Ectodermal cell (in vitro differentiated cells): Measurements from ENCODE around the gene TMC4.
"Not testable (repeated sequence)": the region's sequence is repeated elsewhere in the genome, so short reads cannot be mapped to it uniquely, and the experiment has no call there.

Experiments used
- H3K27ac ChIP-seq: 2 replicates; pipeline ENCODE4 v1.7.0; 2013; ENCODE audit warnings: mild to moderate bottlenecking, low read depth, low read length; ENCODE audit not compliant: insufficient read depth, poor library complexity, severe bottlenecking
- H3K27me3 ChIP-seq: 2 replicates; pipeline ENCODE4 v1.7.0; 2013; ENCODE audit warnings: mild to moderate bottlenecking, low read length; ENCODE audit not compliant: insufficient read depth, control insufficient read depth, poor library complexity, severe bottlenecking
- H3K36me3 ChIP-seq: one replicate; pipeline ENCODE4 v1.7.0; 2013; ENCODE audit warnings: low read length; ENCODE audit not compliant: control insufficient read depth, insufficient read depth
- H3K4me1 ChIP-seq: one replicate; pipeline ENCODE4 v1.7.0; 2013; ENCODE audit warnings: low read length; ENCODE audit not compliant: control insufficient read depth, insufficient read depth
- H3K4me3 ChIP-seq: 2 replicates; pipeline ENCODE4 v1.7.0; 2013; ENCODE audit warnings: low read depth, low read length, control low read depth; ENCODE audit not compliant: insufficient read depth
- H3K9me3 ChIP-seq: 2 replicates; pipeline ENCODE4 v1.7.0; 2013; ENCODE audit warnings: mild to moderate bottlenecking, low read length, moderate library complexity; ENCODE audit not compliant: control insufficient read depth
- WGBS, 2 experiments: methylation state at CpG; one replicate each; pipeline ENCODE4 v1.1.7; 2013; ENCODE audit warnings: missing lambda C conversion rate in 2 of 2; 5-methylcytosine and 5-hydroxymethylcytosine counted together

Gene TMC4

DNA sequence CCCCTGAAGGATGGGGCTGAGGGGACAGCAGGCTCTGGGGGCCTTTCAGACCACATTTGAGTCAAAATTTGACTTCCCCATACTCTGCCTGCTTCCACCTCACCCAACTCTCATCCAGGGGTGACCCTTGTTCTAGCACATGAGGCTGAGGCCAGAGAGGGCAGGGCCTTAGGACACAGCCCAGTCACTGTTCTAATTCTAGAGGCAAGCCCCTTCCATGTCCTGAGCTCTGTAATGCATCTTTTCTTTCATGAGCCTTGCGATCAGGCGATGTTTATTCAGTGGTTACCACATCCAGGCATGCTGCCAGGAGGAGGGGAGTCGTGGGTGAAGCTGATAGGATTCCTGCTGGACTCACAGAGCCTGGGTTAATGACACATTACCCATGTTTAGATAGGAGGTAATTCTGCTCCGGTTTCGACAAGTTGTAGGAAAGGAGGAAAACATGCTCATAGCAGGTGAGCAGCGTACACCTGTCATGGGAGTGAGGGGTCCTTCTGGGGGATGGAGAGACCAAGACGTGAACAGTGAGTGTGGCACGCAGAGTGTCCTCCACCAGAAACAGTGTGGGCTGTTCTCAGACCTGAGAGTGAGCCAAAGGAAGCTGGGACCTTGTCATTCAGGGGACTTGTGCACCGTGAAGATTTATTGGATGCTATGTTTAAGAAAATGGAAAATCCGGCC lies 37.0 kb upstream of the TMC4 start:
- Histone ChIP-seq H3K36me3 (peaks cover 24% of the 10 kb centered on the region), H3K4me3 (no peak overlapping the region), H3K27me3 (no peaks in the 10 kb centered on the region), H3K9me3 (no peaks in the 10 kb centered on the region), H3K27ac (peak overlapping the region; percentile 22), H3K4me1 (peaks cover 12% of the 10 kb centered on the region)
- WGBS, 2 experiments: 90 to 91% methylated on average over 10 of the region's 10 CpGs

GRCh38 chr19:54209058-54209810 lies 36.3 kb upstream of the TMC4 start:
- H3K36me3 ChIP-seq: peaks cover 32% of the 10 kb centered on the region
- H3K27me3 ChIP-seq: no peaks in the 10 kb centered on the region
- peaks cover 12% of the 10 kb centered on the region for H3K4me1 ChIP-seq
- no peak overlapping the region for H3K4me3 ChIP-seq
- peak overlapping the region; percentile 22 for H3K27ac ChIP-seq
- H3K9me3 ChIP-seq: no peaks in the 10 kb centered on the region
- 70 to 71% methylated on average over 24 of the region's 24 CpGs for WGBS, 2 experiments

- H3K9me3 ChIP-seq: no peaks in the 10 kb centered on the region
- 85 to 87% methylated on average over 8 of the region's 8 CpGs for whole genome bisulfite sequencing, 2 experiments
- no peaks in the 10 kb centered on the region for H3K27me3 ChIP-seq
- peaks cover 36% of the 10 kb centered on the region for H3K36me3 ChIP-seq
- peak overlapping the region; percentile 38 for H3K27ac ChIP-seq
- peaks cover 15% of the 10 kb centered on the region for H3K4me1 ChIP-seq
- H3K4me3 ChIP-seq: no peak overlapping the region
Measured at GRCh38 chr19:54208784-54209057, 35.8 kb upstream of the TMC4 start.

DNA sequence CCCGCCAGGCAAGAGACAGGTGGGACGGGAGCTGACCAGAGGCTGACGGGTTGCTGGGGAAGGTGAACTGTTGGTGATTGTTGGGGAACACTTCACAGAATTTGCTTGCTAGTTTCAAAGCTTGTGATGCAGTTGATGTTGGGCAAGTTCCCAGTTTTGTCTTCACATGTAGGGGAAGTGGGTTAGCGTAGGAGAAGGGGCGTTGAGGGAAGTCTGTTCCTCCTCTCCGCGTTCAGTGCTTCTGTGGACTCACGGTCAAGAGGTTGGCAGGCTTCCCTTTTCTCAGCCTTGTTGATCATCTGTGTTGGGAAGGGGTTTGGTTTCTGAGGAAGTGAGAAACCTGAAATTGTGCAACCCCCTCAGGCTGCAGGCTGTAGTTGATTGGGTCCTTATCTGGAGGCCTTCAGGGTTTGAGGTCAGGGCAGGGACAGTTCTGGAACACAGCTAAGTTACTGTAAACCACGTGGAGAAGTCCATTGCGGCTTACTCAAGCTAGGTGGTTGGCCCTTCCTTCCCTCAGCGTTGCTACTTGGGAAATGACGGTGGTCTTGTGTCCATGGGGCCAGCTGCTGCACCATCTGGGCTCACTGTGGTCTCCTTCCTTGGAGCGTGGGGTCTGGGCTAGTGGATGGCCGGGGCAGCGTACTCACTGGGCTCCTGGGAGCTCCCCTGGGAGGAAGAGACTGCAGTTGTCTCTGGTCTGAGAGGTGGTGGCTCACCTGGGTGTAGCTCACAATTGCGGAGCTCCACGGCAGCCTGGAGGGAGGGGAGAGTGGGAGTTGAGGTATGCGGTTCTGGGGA lies 35.2 kb upstream of the TMC4 start:
- Histone ChIP-seq H3K27me3 (no peaks in the 10 kb centered on the region), H3K27ac (peak overlapping the region; percentile 38), H3K4me1 (peaks cover 20% of the 10 kb centered on the region), H3K36me3 (peaks cover 41% of the 10 kb centered on the region), H3K4me3 (no peak overlapping the region), H3K9me3 (no peaks in the 10 kb centered on the region)
- 88 to 89% methylated on average over 18 of the region's 18 CpGs for WGBS, 2 experiments

DNA sequence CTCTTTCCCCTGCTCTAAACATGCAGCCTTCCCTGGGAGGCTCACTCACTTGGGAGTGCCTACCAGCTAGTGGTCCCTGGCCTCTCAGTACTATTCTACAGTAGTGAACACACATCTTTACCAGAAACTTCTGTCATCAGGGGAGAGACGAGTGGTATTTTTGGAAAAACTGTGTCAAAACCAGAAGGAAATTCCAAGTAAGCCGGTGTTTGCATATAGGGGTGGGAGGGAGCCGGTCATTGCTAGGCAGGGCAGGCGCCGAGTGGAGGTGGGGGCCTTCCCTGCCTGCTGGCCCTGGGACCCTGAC lies 34.7 kb upstream of the TMC4 start:
- WGBS, 2 experiments: 94% methylated on average over 5 of the region's 5 CpGs
- no peaks in the 10 kb centered on the region for H3K9me3 ChIP-seq
- H3K4me3 ChIP-seq: no peak overlapping the region
- no peaks in the 10 kb centered on the region for H3K27me3 ChIP-seq
- H3K36me3 ChIP-seq: peaks cover 47% of the 10 kb centered on the region
- peaks cover 26% of the 10 kb centered on the region for H3K4me1 ChIP-seq
- no peak overlapping the region for H3K27ac ChIP-seq

GRCh38 chr19:54207193-54207592 lies 34.2 kb upstream of the TMC4 start:
- not testable (repeated sequence) for H3K9me3 ChIP-seq, H3K27ac ChIP-seq, H3K27me3 ChIP-seq, H3K4me3 ChIP-seq
- H3K36me3 ChIP-seq: peaks cover 51% of the 10 kb centered on the region
- WGBS, 2 experiments: 95 to 97% methylated on average over 23 of the region's 23 CpGs
- peaks cover 30% of the 10 kb centered on the region for H3K4me1 ChIP-seq

DNA sequence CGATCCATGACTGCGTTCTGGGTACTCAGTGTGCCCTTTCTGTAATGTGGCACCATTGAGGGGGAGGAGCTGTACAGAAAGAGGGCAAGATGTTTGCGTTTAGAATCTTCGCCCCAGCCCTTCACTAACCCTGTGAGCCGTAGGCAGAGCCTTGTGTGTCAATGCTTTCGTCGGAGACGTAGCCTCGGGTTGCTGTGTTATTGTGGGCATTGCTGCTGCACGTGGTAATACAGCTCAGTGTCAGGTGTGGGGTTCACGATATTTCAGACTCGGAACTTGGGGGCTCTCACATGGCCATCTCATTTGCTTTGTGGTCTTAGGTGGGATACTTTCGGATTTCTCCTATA lies 33.8 kb upstream of the TMC4 start:
- Histone ChIP-seq H3K4me1 (peaks cover 34% of the 10 kb centered on the region), H3K9me3 (no peaks in the 10 kb centered on the region), H3K27me3 (no peaks in the 10 kb centered on the region), H3K27ac (no peak overlapping the region), H3K4me3 (no peak overlapping the region), H3K36me3 (peaks cover 55% of the 10 kb centered on the region)
- WGBS, 2 experiments: 94% methylated on average over 13 of the region's 13 CpGs

GRCh38 chr19:54206030-54206830 lies 33.3 kb upstream of the TMC4 start:
- WGBS, 2 experiments: 96% methylated on average over 27 of the region's 27 CpGs
- no peaks in the 10 kb centered on the region for H3K9me3 ChIP-seq
- peaks cover 61% of the 10 kb centered on the region for H3K36me3 ChIP-seq
- H3K4me3 ChIP-seq: no peak overlapping the region
- H3K27ac ChIP-seq: no peak overlapping the region
- H3K27me3 ChIP-seq: no peaks in the 10 kb centered on the region
- H3K4me1 ChIP-seq: peaks cover 40% of the 10 kb centered on the region

- H3K4me1 ChIP-seq: peaks cover 40% of the 10 kb centered on the region
- peaks cover 62% of the 10 kb centered on the region for H3K36me3 ChIP-seq
- WGBS, 2 experiments: 93 to 94% methylated on average over 4 of the region's 4 CpGs
- H3K27ac ChIP-seq: no peak overlapping the region
- H3K4me3 ChIP-seq: no peak overlapping the region
- no peaks in the 10 kb centered on the region for H3K9me3 ChIP-seq
- H3K27me3 ChIP-seq: no peaks in the 10 kb centered on the region
Measured at GRCh38 chr19:54204767-54205468, 32.0 kb upstream of the TMC4 start.
